Endothelial cell of coronary artery (primary cell): ENCODE measurements around the gene DSC3. TPM values are rescaled to one million over a fixed set of nuclear protein-coding genes. Genes with fewer than 3 reads are reported as not detected.

ENCODE experiments used
- total RNA-seq: library from RNA; depleted of rRNA; stranded (reverse); fragments of >200 nt; gene quantifications from 2 replicates; pipeline ENCODE4 v1.2.3, GENCODE V29; 2014

DSC3 gene
- total RNA-seq = 0.36 and 0.38 TPM in 2 replicates

DNA sequence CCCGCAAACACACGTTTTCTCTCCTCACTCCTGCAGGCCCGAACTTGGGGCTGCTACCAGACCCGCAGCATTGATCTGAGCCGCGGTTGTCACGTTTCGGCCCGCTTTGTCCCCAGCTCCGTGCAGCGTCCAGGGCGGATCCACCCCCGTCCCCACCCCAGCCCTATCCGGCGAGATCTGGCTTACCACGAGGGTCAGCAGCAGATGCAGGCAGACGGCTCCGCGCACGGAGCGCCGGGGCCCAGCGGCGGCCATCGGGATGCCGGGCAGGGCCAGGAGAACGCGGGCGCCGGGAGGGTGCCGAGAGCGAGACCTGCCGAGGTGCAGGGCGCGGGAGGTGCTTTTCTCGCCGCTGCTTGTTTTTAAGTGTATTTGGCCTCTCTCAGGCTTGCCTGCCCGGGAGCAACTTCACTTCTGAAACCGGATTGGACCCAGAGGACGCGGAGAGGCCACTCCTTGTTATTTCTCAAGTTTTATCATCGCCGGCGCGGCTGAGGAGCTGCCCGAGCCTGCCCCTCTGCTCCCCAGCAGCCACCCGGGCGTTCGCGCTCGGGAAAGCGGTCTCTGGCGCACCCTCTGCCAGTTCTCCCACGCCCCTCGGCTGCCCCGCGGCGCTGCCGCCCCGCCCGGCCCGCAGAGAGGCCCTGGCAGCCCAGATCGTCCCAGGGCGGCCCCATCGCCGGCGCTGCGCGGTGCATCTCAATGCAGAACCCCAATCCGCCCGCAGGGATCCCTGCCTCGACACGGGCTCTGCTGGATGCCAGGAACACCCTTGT is at the start of gene DSC3:
DSC3 (minus strand) TSS at position 337 of the 776 bp plus-strand sequence; CDS start at position 255, 82 bp downstream.

Other genes starting within 250 kb of the DSC3 start
- gene DSC2, start 59.7 kb upstream of the DSC3 start, total RNA-seq = under 0.01 TPM in 1 of 2 replicates, not detected in the other
- not detected in 2 replicates for gene DSC1, start 120.1 kb upstream of the DSC3 start, total RNA-seq